ENCODE measurements around the gene GNAQ. TPM values are rescaled to one million over a fixed set of nuclear protein-coding genes. Genes with fewer than 3 reads are reported as not detected.

GNAQ gene
- total RNA-seq, 1 donor from 2014 or later, result 20.6 TPM

DNA sequence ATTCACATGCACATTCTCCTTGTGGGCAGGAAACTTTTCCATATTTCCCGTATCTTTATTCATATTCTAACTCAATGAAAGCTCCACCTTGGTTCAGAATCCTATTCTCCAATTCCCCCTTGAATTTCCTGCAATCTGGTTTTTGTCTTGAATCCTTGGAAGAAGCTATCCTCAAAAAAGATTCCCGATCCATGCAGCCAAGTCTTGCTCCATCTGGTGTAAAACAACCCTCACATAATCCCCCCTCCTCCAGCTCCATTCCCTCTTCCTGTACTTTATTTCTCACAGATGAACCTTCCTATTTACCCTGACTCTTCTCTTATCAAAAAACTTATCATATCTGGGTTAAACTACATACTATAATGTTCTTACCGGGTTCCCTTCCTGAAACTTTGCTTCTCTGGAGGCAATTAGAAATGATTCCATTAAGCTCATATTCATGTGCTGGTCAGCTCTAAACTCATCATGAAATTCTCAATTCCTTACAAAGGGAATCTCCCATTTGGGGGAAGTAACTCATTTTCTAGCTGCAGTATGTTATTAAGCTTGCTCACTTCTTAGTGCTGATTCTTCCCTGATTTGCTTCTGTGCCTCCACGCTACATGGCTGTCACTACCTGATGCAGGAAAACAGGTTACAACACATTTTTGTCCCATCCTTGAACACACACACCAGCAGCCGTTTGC lies 81.7 kb downstream of the GNAQ start:
- no peak overlapping the region for H3K4me3 ChIP-seq (ENCODE audit: low read depth, low read length)

DNA sequence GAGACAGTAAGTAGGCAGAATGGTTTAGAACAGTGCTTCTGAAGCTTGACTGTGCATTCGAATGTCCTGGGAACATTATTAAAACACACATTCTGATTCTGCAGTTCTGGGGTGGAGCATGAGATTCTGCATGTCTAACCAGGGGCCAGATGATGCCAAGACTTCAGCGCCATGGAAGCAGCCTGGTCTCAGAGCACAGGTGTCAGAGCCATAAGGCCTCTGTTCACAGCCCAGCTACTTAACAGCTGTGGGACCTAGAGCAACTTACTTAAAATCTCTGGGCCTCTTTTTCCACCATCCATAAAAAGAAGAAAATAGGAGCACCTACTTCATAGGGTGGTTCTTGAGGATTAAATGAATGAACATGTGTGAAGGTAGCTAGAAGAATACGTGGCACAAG lies 84.0 kb downstream of the GNAQ start:
- TF ChIP-seq, protein P1, sequence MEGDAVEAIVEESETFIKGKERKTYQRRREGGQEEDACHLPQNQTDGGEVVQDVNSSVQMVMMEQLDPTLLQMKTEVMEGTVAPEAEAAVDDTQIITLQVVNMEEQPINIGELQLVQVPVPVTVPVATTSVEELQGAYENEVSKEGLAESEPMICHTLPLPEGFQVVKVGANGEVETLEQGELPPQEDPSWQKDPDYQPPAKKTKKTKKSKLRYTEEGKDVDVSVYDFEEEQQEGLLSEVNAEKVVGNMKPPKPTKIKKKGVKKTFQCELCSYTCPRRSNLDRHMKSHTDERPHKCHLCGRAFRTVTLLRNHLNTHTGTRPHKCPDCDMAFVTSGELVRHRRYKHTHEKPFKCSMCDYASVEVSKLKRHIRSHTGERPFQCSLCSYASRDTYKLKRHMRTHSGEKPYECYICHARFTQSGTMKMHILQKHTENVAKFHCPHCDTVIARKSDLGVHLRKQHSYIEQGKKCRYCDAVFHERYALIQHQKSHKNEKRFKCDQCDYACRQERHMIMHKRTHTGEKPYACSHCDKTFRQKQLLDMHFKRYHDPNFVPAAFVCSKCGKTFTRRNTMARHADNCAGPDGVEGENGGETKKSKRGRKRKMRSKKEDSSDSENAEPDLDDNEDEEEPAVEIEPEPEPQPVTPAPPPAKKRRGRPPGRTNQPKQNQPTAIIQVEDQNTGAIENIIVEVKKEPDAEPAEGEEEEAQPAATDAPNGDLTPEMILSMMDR (conservative IDR thresholded peaks at IDR 0.05; ENCODE audit: low read depth, low read length), result no peak
- no peak for DNase-seq (ENCODE audit: low read depth)
- no peak overlapping the region for H3K4me3 ChIP-seq (ENCODE audit: low read depth, low read length)

More for the DNA sequence above, 81.7 kb downstream of the GNAQ start:
- no peak for DNase-seq (ENCODE audit: low read depth)
- TF ChIP-seq, protein P1 (conservative IDR thresholded peaks at IDR 0.05; ENCODE audit: low read depth, low read length), result no peak

DNA sequence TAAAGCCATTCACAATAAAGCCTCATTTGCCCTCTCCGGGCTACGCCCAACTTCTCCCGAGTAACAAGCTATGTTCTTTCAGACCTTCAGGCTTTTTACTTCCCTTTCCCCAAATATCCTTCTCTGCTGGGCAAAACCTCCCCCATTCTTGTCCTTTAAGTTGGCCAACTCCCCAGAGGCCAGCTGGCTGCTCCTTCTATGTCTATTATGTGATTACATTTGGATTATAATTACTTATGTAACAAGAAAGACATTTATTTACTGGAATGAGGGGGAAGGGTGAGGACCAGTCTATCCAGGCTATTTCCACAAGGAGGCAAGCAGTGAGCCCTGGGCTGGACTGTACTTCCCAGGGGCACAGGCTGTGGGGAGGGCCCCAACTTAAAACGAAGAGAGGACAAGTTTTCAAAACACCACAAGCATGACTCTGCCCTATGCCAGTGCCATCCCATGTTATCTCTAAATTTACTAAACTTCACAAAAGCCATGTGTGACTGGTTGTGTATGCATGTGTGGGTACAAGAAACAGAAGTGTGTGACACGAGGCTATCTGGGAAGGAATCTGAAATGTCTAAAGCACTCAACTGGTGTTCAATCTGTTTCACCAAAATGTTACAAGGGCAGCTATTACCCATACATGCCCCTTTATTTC lies 84.5 kb downstream of the GNAQ start:
- TF ChIP-seq, protein P1 (conservative IDR thresholded peaks at IDR 0.05; ENCODE audit: low read depth, low read length), result peak; percentile 5
- H3K4me3 ChIP-seq (ENCODE audit: low read depth, low read length), result no peak overlapping the region
- no peak for DNase-seq (ENCODE audit: low read depth)

DNA sequence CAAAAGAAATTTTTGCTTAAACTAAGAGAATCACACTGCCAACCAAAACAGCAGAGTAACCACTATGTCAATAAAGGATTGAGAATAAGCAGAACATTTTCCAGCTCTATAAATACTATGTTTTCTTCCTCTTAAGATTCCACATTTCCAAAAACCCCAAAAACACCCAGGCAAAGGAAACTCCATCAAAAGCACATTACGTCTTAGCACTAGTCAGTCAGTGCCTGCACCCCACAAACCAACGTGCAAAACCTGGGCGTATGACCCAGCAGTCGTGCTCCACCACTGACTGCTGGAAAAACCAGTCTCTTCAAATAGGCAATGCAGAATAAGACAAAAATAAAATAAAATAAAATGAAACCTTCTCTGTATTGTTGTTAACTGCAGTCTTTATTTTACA lies 85.3 kb downstream of the GNAQ start:
- TF ChIP-seq, protein P1 (conservative IDR thresholded peaks at IDR 0.05; ENCODE audit: low read depth, low read length), result no peak
- no peak overlapping the region for H3K4me3 ChIP-seq (ENCODE audit: low read depth, low read length)
- DNase-seq (ENCODE audit: low read depth), result no peak

DNA sequence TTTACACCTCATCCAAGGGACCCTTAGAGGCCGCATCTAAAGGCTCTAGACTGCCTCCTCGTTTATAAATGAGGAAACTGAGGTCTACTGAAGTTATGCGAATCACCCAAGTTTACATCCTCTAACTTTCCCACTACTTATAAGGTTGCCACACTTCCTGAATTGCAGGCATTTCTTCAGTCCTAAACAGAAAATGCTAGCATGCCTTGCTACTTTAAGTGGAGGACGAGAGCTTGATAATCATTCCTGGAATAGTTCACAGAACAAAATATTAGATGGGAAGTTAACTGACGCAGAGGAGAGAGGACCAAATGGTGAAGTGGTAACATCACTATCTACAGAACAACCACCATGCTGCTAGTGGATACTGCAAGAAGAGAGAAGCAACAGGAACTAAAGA lies 85.8 kb downstream of the GNAQ start:
- TF ChIP-seq, protein P1 (conservative IDR thresholded peaks at IDR 0.05; ENCODE audit: low read depth, low read length), result no peak
- no peak overlapping the region for H3K4me3 ChIP-seq (ENCODE audit: low read depth, low read length)
- no peak for DNase-seq (ENCODE audit: low read depth)

DNA sequence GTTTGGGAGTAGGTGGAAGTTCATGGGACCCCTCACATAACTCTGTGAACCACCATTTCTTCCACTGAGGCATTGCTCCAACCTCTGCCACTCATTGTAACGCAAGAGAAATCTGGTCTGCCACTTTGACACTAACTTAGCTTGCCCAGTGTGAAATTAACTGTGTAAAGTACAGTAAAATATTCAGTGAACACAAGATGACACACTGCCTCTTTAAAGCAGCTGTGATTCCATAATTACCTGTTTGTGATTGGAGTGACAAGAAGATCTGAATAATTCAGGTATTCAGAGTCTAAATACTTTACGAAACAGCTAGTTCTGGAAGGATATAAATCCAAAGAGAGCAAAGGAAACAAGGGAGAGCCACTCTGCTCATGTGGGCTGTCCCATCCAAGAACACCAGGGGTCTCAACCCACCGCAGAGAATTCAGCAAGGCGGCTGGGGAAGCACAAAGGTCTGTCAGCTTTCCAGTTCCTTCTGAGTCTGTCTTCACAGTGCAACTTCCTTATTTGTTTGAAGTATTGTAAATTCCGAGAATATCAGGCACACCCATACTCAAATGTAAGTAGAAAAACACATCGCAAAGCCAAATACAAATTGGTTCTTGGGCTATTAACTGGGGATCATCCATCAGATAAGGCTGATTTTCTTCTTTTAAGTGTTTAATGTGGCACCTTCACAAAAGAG lies 86.9 kb downstream of the GNAQ start:
- TF ChIP-seq, protein P1 (conservative IDR thresholded peaks at IDR 0.05; ENCODE audit: low read depth, low read length), result peak; percentile 10
- DNase-seq (ENCODE audit: low read depth), result no peak
- H3K4me3 ChIP-seq (ENCODE audit: low read depth, low read length), result no peak overlapping the region

All from epithelial cell of proximal tubule (primary cell).